IPS-11a (cell line): Measurements from ENCODE around the gene GID4.

ENCODE experiments used
- H3K4me3 ChIP-seq: one replicate; pipeline ENCODE4 v1.5.1; 2013; ENCODE audit warnings: low read depth, low read length, control low read depth

The GID4 gene

GRCh38 chr17:18041776-18042175 lies 2.6 kb downstream of the GID4 start:
- H3K4me3 ChIP-seq, result no peak overlapping the region

GRCh38 chr17:18042983-18043382 lies 3.8 kb downstream of the GID4 start:
- H3K4me3 ChIP-seq, result no peak overlapping the region

GRCh38 chr17:18043491-18043890 lies 4.3 kb downstream of the GID4 start:
- no peak overlapping the region for H3K4me3 ChIP-seq

DNA sequence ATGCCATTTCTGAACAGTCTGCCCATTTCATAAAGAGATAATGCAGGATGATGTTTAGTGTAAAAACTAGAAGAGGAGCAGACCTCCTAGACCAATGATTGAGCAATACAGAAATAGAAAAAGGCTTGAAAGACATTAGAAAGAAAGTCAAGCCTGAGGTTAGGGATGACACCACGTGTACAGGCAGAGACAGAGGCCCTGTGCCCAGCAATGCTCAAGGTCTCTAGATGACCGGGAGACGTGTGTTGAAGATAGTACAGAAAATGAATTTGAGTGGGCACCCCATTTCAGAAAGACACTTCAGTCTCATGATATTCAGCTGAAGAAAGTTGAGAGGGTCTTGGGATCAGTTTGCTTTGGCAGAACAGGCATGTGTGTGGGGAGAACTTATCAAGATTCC lies 5.4 kb downstream of the GID4 start:
- no peak overlapping the region for H3K4me3 ChIP-seq

GRCh38 chr17:18045691-18046350 lies 6.6 kb downstream of the GID4 start:
- H3K4me3 ChIP-seq, result no peak overlapping the region

DNA sequence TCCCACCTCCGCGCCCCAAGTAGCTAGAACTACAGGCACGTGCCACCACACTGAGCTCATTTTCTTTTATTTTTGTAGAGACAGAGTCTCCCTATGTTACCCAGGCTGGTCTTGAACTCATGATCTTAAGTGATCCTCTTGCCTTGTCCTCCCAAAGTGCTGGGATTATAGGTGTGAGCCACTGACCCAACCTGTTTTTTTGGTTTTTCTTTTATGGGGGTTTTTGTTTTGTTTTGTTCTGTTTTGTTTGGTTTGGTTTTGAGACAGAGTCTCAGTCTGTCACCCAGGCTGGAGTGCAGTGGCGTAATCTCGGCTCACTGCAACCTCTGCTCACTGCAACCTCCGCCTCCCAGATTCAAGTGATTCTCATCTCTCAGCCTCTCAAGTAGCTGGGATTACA lies 16.4 kb downstream of the GID4 start:
- H3K4me3 ChIP-seq, result no peak overlapping the region

DNA sequence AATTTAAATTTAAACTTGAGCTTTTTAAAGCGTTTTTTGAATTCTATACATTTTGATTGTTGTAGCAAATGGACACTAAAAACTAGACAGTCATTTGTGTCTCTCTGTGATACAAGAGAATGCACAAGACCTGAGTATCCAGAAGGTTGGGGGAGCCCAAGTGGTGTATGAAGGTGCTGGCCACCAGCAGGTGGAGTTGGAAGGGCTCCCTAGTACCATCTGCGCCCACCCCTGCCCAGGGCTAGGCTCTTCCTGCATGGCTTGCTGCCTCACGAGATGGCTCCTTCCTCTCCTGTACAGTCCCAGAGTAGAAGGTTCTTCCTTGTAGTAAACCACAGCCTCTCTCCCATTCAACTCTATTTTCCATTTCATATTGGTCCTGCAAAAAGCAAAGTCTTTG lies 17.0 kb downstream of the GID4 start:
- no peak overlapping the region for H3K4me3 ChIP-seq

DNA sequence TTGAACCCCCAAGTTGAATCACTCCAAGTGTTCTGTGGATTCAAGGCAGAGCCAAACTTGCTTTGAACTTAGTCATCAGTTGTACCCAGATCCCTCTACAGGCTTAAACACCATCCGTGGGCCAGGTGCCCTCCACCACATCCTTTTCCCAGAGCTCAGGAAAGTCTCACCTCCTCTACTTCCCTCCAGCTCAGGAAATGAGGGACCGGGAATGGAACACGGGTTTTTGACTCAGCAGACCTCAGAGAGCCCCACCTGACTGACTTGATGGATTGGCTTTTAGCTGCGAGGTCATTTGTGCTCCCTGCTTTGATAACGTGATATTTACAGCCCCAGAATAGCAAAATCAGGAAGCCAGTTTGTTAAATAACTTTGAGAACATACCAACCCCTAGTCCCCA lies 20.1 kb downstream of the GID4 start:
- no peak overlapping the region for H3K4me3 ChIP-seq

DNA sequence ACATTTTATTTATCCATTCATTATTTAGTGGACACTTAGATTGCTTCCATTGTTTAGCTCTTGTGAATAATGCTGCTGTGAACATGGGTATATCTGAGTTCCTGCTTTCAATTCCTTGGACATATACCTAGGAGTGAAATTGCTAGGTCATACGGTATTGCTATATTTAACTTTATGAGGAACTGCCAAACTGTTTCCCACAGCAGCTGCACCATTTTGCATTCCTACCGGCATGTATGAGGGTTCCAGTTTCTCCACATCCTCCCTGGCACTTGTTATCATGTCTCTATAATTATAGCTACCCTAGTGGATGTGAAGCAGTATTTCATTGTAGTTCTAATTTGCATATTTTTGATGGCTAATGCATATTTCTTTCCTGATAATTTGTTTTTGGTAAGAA lies 24.8 kb downstream of the GID4 start:
- H3K4me3 ChIP-seq, result no peak overlapping the region

DNA sequence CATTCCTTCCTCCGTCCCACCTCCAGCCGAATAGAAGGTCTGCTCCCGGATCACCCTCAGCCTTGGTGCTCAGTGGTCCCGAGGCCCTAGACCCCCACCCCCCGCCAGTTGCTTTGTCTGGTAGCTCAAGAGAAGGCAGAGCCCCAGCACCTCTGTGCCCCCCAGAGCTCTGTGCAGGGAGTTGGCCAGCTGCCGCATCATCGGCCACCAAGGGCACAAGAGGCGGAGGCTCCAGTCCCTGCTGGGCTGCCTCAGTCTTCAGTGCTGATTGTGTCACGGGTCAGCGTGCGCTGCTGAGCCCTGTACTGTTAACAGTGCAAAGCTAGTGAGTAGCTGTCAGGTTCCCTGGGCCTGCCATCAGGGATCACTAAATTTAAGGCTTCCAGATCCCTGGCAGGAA lies 26.3 kb downstream of the GID4 start:
- no peak overlapping the region for H3K4me3 ChIP-seq

- no peak overlapping the region for H3K4me3 ChIP-seq
These were observed 27.7 kb downstream of the GID4 start for GRCh38 chr17:18066866-18067265.

DNA sequence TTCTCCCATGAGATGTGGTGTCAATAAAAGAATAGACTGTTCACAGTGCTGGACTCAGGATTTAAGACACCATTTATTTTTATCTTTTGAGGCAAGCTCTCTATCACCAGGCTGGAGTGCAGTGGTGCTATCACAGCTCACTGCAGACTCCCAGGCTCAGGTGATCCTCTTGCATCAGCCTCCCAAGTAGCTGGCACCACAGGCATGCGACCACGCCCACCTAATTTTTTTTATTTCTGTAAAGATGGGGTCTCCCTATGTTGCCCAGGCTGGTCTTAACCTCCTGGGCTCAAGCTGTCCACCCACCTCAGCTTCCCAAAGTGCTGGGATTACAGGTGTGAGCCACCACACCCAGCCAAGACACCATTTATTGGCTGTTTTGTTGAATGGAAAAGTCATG lies 29.9 kb downstream of the GID4 start:
- H3K4me3 ChIP-seq, result no peak overlapping the region

- no peak overlapping the region for H3K4me3 ChIP-seq
These were observed 31.7 kb downstream of the GID4 start for GRCh38 chr17:18070861-18071340.

- no peak overlapping the region for H3K4me3 ChIP-seq
These were observed 32.5 kb downstream of the GID4 start for GRCh38 chr17:18071751-18072150.

DNA sequence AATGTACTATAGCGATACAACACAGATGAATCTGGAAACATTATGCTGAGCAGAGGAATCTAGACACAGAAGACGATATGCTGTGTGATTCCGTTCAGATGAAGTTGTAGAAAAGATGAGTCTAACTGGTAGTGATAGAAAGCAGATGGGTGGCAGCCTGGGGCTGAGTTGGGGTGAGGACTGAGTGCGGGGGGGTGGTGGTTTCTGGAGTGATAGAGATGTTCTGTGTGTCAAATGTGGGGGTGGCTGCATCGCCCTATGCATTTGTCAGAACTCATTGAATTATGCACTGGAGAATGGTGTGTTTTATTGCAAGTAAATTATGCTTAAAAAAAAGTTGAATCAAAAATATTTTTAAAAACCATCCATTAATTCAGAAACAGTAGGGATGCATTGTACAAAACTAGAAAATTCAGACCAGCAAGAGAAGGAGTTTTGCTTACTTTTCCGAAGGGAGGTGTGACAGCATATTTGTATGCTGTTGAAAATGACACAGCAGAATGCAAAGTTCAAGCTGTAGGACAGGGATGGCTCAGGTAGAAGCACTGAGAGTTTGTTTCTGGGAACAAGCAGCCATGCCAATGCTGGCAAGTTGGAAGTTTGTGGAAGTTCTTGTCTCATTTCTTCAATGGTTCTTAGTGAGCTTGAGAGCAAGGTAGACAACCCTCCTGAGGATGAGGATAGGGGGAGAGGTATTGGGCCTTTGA lies 35.5 kb downstream of the GID4 start:
- H3K4me3 ChIP-seq, result no peak overlapping the region

GRCh38 chr17:18076936-18077335 lies 37.7 kb downstream of the GID4 start:
- H3K4me3 ChIP-seq, result no peak overlapping the region

- no peak overlapping the region for H3K4me3 ChIP-seq
These were observed 40.3 kb downstream of the GID4 start for GRCh38 chr17:18079543-18079942.

GRCh38 chr17:18084256-18084655 lies 45.0 kb downstream of the GID4 start:
- H3K4me3 ChIP-seq, result no peak overlapping the region

DNA sequence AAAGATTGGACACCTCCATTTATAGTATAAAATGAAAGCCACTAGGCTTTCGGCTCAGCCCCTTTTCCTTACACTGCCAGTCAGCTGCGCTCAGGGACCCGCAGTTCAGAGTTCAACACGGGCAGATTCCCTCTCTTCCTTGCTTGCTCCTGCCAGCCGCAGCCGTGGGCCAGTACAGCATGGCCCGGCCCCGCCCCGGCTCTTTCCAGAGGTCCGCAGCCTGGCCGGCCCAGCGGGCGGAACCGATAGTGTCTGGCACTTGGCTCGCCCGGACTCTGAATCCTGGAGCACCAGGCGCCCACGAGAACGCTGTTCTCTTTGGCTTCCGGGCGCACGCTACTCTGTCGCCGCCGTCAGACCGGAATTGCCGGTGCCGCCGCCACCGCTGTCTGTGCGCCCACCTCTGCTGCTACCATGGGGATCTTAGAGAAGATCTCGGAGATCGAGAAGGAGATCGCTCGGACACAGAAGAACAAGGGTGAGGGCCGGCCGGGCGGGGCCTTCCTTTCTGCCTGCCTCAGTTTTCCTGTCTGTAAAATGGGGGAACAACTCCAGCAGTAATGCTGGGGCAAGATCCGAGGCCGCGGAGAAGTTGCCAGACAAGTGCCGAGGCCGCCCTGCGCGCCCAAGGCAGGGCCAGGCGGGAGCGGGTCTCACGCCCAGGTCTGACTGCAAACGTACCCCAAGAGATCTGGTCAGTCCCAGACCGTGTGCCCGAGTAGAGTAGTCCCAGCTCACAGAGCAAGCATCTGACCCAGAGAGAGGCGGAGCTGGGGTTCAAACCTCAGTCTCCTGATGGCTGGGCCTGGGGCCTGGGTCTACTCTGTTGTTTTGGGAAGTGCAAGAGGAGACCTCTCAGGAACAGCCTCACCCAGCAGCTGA lies 48.6 kb downstream of the GID4 start, which contains the start of gene DRG2:
TSS of gene DRG2 (plus strand) at position 339 of the 882 bp plus-strand sequence. CDS start at position 415, 76 bp downstream.
- H3K4me3 ChIP-seq, result peak within 1 kb of the TSS; percentile 89

- H3K4me3 ChIP-seq, result no peak overlapping the region
These were observed 50.4 kb downstream of the GID4 start for GRCh38 chr17:18089613-18090012.

- no peak overlapping the region for H3K4me3 ChIP-seq
These were observed 54.6 kb downstream of the GID4 start for GRCh38 chr17:18093616-18094408.
